CD8-positive, alpha-beta memory T cell (primary cell): ENCODE measurements around the gene CSTPP1. TPM values are rescaled to one million over a fixed set of nuclear protein-coding genes. Genes with fewer than 3 reads are reported as not detected.

Source experiments
- CTCF ChIA-PET: fragments of 350-600 bp; sonication (Branson Sonifier 250); formaldehyde crosslinking; loops from one replicate; lab custom pipeline; 2021; ENCODE audit warnings: antibody characterized with exemption; lab: Charles Lee
- POLR2A ChIA-PET: fragments of 350-600 bp; sonication (Branson Sonifier 250); formaldehyde crosslinking; loops from one replicate; lab custom pipeline; 2021; ENCODE audit warnings: antibody characterized with exemption; lab: Charles Lee
- DNase-seq, 5 donors: peaks; one replicate each; pipeline versions ENCODE4 v3.0.0 to v3.0.0-alpha.2; 2020 to 2022; ENCODE audit warnings: mixed read lengths in 1 of 5
- H3K27ac ChIP-seq: one replicate; pipeline ENCODE4 v1.7.0; 2013; ENCODE audit warnings: low read depth, mild to moderate bottlenecking, low read length, moderate library complexity
- H3K27me3 ChIP-seq: 2 replicates; pipeline ENCODE4 v1.7.0; 2013; ENCODE audit warnings: low read length, mild to moderate bottlenecking; ENCODE audit not compliant: insufficient read depth, poor library complexity, severe bottlenecking
- H3K36me3 ChIP-seq: 2 replicates; pipeline ENCODE4 v1.7.0; 2013; ENCODE audit warnings: mild to moderate bottlenecking, low read length, moderate library complexity; ENCODE audit not compliant: insufficient read depth
- H3K4me1 ChIP-seq: 2 replicates; pipeline ENCODE4 v1.7.0; 2013; ENCODE audit warnings: mild to moderate bottlenecking, low read length, moderate library complexity; ENCODE audit not compliant: insufficient read depth
- H3K4me3 ChIP-seq: 2 replicates; pipeline ENCODE4 v1.7.0; 2013; ENCODE audit warnings: mild to moderate bottlenecking, low read length
- H3K9me3 ChIP-seq: 2 replicates; pipeline ENCODE4 v1.7.0; 2013; ENCODE audit warnings: mild to moderate bottlenecking, low read length
- H3K27ac Mint-ChIP-seq, 8 donors: one replicate each; pipeline ENCODE4 v1.8.0; 2020 to 2021; ENCODE audit warnings: mixed read lengths in 8 of 8, mild to moderate bottlenecking in 6 of 8, inconsistent platforms in 3 of 8, moderate library complexity in 3 of 8
- H3K27me3 Mint-ChIP-seq, 2 donors: one replicate each; pipeline ENCODE4 v1.8.0; 2020 to 2021; ENCODE audit warnings: mixed read lengths in 2 of 2, mild to moderate bottlenecking in 1 of 2, moderate library complexity in 1 of 2
- H3K36me3 Mint-ChIP-seq, 3 donors: one replicate each; pipeline ENCODE4 v1.8.0; 2020 to 2021; ENCODE audit warnings: mixed read lengths in 3 of 3, inconsistent platforms in 1 of 3, mild to moderate bottlenecking in 1 of 3
- H3K4me1 Mint-ChIP-seq, 3 donors: one replicate each; pipeline ENCODE4 v1.8.0; 2020 to 2021; ENCODE audit warnings: mixed read lengths in 3 of 3, inconsistent platforms in 1 of 3, mild to moderate bottlenecking in 1 of 3
- H3K4me3 Mint-ChIP-seq, 7 donors: one replicate each; pipeline ENCODE4 v1.8.0; 2020 to 2021; ENCODE audit warnings: mixed read lengths in 7 of 7, mild to moderate bottlenecking in 6 of 7, moderate library complexity in 4 of 7, inconsistent platforms in 2 of 7
- H3K9me3 Mint-ChIP-seq, 5 donors: one replicate each; pipeline ENCODE4 v1.8.0; 2020 to 2022; ENCODE audit warnings: mixed read lengths in 5 of 5, mild to moderate bottlenecking in 3 of 5, moderate library complexity in 2 of 5, inconsistent platforms in 1 of 5
- polyA plus RNA-seq: library from polyadenylated mRNA; unstranded; fragments of 300-500 nt; fragmentation: Illumina TruSeq; gene quantifications from one replicate; pipeline ENCODE4 v1.2.3, GENCODE V29; 2021
- total RNA-seq, 2 experiments: library from RNA; stranded (reverse); gene quantifications; one replicate each; pipeline ENCODE4 v1.2.3, GENCODE V29; 2021

CSTPP1 gene
- total and polyA plus RNA-seq, 3 experiments from 2014 or later: 16.9 to 19.7 (median 18.4) TPM

GRCh38 chr11:46894506-46894905 is 42.1 kb upstream of the CSTPP1 start:
- H3K27me3 Mint-ChIP-seq: peaks cover 0 to 1% of the 10 kb centered on the region in 2 donors
- POLR2A ChIA-PET: no interaction called here

GRCh38 chr11:46894961-46895360 is 41.6 kb upstream of the CSTPP1 start:
- Histone ChIP-seq H3K27me3 (no peaks in the 10 kb centered on the region), H3K27ac (no peak overlapping the region), H3K4me3 (no peak overlapping the region), H3K4me1 (no peaks in the 10 kb centered on the region), H3K9me3 (no peaks in the 10 kb centered on the region), H3K36me3 (no peaks in the 10 kb centered on the region)
- Mint-ChIP-seq H3K4me3 (no peak overlapping the region), H3K9me3 (no peaks in the 10 kb centered on the region), H3K27ac (no peak overlapping the region), H3K4me1 (no peaks in the 10 kb centered on the region), H3K27me3 (peaks cover 0 to 1% of the 10 kb centered on the region in 2 donors), H3K36me3 (no peaks in the 10 kb centered on the region)
- CTCF ChIA-PET: interaction anchor here (0.8 to 2.2 kb wide), 2 partner anchors 258 to 559 kb away, joined by 3 to 7 read pairs; no protein-coding TSS in a partner anchor
- POLR2A ChIA-PET: no interaction called here
- no peak for DNase-seq

More at GRCh38 chr11:46894506-46894905, 42.1 kb upstream of the CSTPP1 start:
- Histone ChIP-seq H3K36me3 (no peaks in the 10 kb centered on the region), H3K27ac (no peak overlapping the region), H3K4me3 (no peak overlapping the region), H3K27me3 (no peaks in the 10 kb centered on the region), H3K4me1 (no peaks in the 10 kb centered on the region), H3K9me3 (no peaks in the 10 kb centered on the region)
- Mint-ChIP-seq H3K9me3 (no peaks in the 10 kb centered on the region), H3K4me1 (peaks cover 0 to 3% (median 0%) of the 10 kb centered on the region in 3 donors), H3K4me3 (no peak overlapping the region), H3K27ac (no peak overlapping the region), H3K36me3 (no peaks in the 10 kb centered on the region)
- CTCF ChIA-PET: interaction anchor here (1.0 to 2.2 kb wide), 2 partner anchors 258 to 260 kb away, joined by 3 to 7 read pairs; no protein-coding TSS in a partner anchor
- DNase-seq: no peak

GRCh38 chr11:46895821-46896220 is 40.7 kb upstream of the CSTPP1 start:
- no peak overlapping the region for H3K27ac ChIP-seq
- H3K27me3 ChIP-seq: no peaks in the 10 kb centered on the region
- ChIA-PET POLR2A (no interaction called here), CTCF (interaction anchor here (0.8 to 1.1 kb wide), 2 partner anchors 9 to 558 kb away, joined by 3 read pairs; no protein-coding TSS in a partner anchor)
- no peaks in the 10 kb centered on the region for H3K36me3 ChIP-seq
- no peaks in the 10 kb centered on the region for H3K4me1 Mint-ChIP-seq
- no peak for DNase-seq
- H3K27ac Mint-ChIP-seq: no peak overlapping the region
- no peaks in the 10 kb centered on the region for H3K9me3 ChIP-seq
- H3K4me3 ChIP-seq: no peak overlapping the region
- H3K4me1 ChIP-seq: no peaks in the 10 kb centered on the region
- H3K9me3 Mint-ChIP-seq: no peaks in the 10 kb centered on the region
- H3K27me3 Mint-ChIP-seq: no peaks in the 10 kb centered on the region
- H3K36me3 Mint-ChIP-seq: no peaks in the 10 kb centered on the region
- H3K4me3 Mint-ChIP-seq: no peak overlapping the region

- Mint-ChIP-seq H3K27me3 (peaks cover 0 to 6% of the 10 kb centered on the region in 2 donors), H3K4me1 (no peaks in the 10 kb centered on the region), H3K27ac (no peak overlapping the region), H3K9me3 (no peaks in the 10 kb centered on the region), H3K36me3 (no peaks in the 10 kb centered on the region), H3K4me3 (no peak overlapping the region)
- Histone ChIP-seq H3K36me3 (no peaks in the 10 kb centered on the region), H3K9me3 (no peaks in the 10 kb centered on the region), H3K4me1 (no peaks in the 10 kb centered on the region), H3K27ac (no peak overlapping the region), H3K27me3 (no peaks in the 10 kb centered on the region), H3K4me3 (no peak overlapping the region)
- POLR2A ChIA-PET: no interaction called here
- no peak for DNase-seq
- CTCF ChIA-PET: interaction anchor here (1.1 kb wide), 1 partner anchor 10 kb away, joined by 3 read pairs; no protein-coding TSS in a partner anchor
Measured at GRCh38 chr11:46896719-46897406, 39.7 kb upstream of the CSTPP1 start.

GRCh38 chr11:46898396-46899095 is 38.0 kb upstream of the CSTPP1 start:
- DNase-seq: no peak
- H3K27me3 ChIP-seq: no peaks in the 10 kb centered on the region
- no peaks in the 10 kb centered on the region for H3K36me3 ChIP-seq
- Mint-ChIP-seq H3K4me1 (no peaks in the 10 kb centered on the region), H3K27ac (peak overlapping the region in 1 of 8 donors; percentile 57), H3K36me3 (no peaks in the 10 kb centered on the region), H3K4me3 (no peak overlapping the region), H3K9me3 (no peaks in the 10 kb centered on the region), H3K27me3 (peaks cover 0 to 6% of the 10 kb centered on the region in 2 donors)
- no peak overlapping the region for H3K27ac ChIP-seq
- no peaks in the 10 kb centered on the region for H3K4me1 ChIP-seq
- ChIA-PET POLR2A (no interaction called here), CTCF (no interaction called here)
- no peaks in the 10 kb centered on the region for H3K9me3 ChIP-seq
- no peak overlapping the region for H3K4me3 ChIP-seq

GRCh38 chr11:46899501-46900025 is 37.0 kb upstream of the CSTPP1 start:
- Histone ChIP-seq H3K4me1 (no peaks in the 10 kb centered on the region), H3K4me3 (no peak overlapping the region), H3K27ac (no peak overlapping the region), H3K27me3 (no peaks in the 10 kb centered on the region), H3K36me3 (no peaks in the 10 kb centered on the region), H3K9me3 (no peaks in the 10 kb centered on the region)
- Mint-ChIP-seq H3K27me3 (peaks cover 0 to 6% of the 10 kb centered on the region in 2 donors), H3K4me1 (no peaks in the 10 kb centered on the region), H3K36me3 (no peaks in the 10 kb centered on the region), H3K9me3 (no peaks in the 10 kb centered on the region), H3K27ac (peak overlapping the region in 1 of 8 donors; percentile 24), H3K4me3 (no peak overlapping the region)
- no peak for DNase-seq
- CTCF ChIA-PET: no interaction called here
- POLR2A ChIA-PET: no interaction called here

- Mint-ChIP-seq H3K36me3 (no peaks in the 10 kb centered on the region), H3K9me3 (no peaks in the 10 kb centered on the region), H3K27ac (no peak overlapping the region), H3K4me3 (no peak overlapping the region), H3K4me1 (no peaks in the 10 kb centered on the region), H3K27me3 (peaks cover 0 to 8% of the 10 kb centered on the region in 2 donors)
- no peak for DNase-seq
- no peak overlapping the region for H3K4me3 ChIP-seq
- no peaks in the 10 kb centered on the region for H3K36me3 ChIP-seq
- no peaks in the 10 kb centered on the region for H3K4me1 ChIP-seq
- H3K9me3 ChIP-seq: no peaks in the 10 kb centered on the region
- CTCF ChIA-PET: no interaction called here
- H3K27ac ChIP-seq: no peak overlapping the region
- POLR2A ChIA-PET: no interaction called here
- H3K27me3 ChIP-seq: no peaks in the 10 kb centered on the region
Measured at GRCh38 chr11:46900091-46900746, 36.3 kb upstream of the CSTPP1 start.
